Measurements from ENCODE around the gene DTX1.

DNA sequence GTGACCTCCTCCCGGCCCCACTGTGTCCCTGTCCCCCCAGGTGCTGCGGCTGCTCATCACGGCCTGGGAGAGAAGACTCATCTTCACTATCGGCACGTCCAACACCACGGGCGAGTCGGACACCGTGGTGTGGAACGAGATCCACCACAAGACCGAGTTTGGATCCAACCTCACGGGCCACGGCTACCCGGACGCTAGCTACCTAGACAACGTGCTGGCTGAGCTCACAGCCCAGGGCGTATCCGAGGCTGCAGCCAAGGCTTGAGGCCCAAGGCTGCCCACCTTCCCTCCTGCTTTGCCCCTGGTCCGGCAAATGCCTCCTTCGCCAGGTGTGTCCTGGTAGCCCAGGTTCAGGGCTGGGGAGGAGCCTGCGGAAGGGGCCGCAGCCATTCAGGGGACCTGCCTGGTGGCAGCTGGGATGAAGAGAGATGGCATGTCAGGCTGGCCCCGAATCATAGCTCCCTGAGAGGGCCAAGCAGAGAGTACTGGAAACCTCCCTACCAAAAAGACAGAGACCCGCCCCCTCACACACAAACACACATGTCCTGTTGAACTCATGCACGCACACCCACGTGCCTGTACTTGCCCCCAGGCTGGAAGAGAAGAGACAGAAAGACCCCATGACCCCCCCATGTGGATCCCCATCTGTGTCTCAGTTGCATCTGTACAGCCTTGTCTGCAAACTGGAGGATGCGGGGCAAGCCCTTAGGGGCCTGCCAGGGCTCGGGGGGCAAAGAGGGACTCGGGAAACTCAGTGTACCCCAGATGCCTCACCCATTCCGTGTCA lies 40.3 kb downstream of the DTX1 start:
- TF ChIP-seq POLR2A (IDR thresholded peaks at IDR 0.05) = no peak
- TF ChIP-seq POLR2AphosphoS5 (IDR thresholded peaks at IDR 0.05) = no peak
- TF ChIP-seq, protein P1, sequence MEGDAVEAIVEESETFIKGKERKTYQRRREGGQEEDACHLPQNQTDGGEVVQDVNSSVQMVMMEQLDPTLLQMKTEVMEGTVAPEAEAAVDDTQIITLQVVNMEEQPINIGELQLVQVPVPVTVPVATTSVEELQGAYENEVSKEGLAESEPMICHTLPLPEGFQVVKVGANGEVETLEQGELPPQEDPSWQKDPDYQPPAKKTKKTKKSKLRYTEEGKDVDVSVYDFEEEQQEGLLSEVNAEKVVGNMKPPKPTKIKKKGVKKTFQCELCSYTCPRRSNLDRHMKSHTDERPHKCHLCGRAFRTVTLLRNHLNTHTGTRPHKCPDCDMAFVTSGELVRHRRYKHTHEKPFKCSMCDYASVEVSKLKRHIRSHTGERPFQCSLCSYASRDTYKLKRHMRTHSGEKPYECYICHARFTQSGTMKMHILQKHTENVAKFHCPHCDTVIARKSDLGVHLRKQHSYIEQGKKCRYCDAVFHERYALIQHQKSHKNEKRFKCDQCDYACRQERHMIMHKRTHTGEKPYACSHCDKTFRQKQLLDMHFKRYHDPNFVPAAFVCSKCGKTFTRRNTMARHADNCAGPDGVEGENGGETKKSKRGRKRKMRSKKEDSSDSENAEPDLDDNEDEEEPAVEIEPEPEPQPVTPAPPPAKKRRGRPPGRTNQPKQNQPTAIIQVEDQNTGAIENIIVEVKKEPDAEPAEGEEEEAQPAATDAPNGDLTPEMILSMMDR (IDR thresholded peaks at IDR 0.05) = no peak
- TF ChIP-seq EP300 (IDR thresholded peaks at IDR 0.05) = no peak

All from stomach (tissue), 4 donors.